Measurements from ENCODE around the gene ZCCHC17.
A peak's percentile ranks its signal among the peaks of the same experiment; 100 is the strongest.

The ZCCHC17 gene

DNA sequence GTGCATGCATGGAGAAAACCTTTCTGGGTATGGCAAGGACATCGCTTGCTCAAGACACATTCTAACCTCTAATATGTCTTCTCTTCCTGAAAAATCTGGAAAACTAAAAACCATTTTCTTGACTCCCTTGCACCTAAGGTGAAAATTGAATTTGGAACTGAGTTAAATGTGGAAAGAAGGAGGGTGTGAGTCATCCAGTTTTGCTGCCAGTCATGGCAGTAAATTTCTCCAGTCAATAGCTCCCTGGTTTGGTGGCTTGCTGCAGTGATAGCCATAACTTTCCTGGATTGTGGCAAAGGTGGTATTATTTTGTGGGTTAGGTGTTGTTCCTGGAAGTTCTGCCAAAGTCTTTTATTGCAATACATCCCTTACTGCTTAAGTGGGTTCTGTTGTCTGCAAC, 2.5 kb downstream of the ZCCHC17 start:
- Histone ChIP-seq H3K27ac (no peak overlapping the region), H3K4me3 (no peak overlapping the region), H3K9ac (no peak overlapping the region), H3K36me3 (peaks cover 11 to 42% (median 23%) of the 10 kb centered on the region in 11 experiments; a peak in 21 of 22 replicates), H3K4me1 (peaks cover 23 to 41% (median 36%) of the 10 kb centered on the region in 10 experiments), H4K20me1 (peaks cover 0 to 65% (median 16%) of the 10 kb centered on the region in 11 experiments; a peak in 12 of 22 replicates), H3K4me2 (peak overlapping the region in 5 of 11 experiments; percentile 31 to 97 (median 92); a peak in 8 of 22 replicates), H3K27me3 (no peaks in the 10 kb centered on the region), H3K9me3 (replicated peaks in 1 of 11) (no peaks in the 10 kb centered on the region)
- no peak for TF ChIP-seq Cebpa-rat (IDR thresholded peaks at IDR 0.05)

DNA sequence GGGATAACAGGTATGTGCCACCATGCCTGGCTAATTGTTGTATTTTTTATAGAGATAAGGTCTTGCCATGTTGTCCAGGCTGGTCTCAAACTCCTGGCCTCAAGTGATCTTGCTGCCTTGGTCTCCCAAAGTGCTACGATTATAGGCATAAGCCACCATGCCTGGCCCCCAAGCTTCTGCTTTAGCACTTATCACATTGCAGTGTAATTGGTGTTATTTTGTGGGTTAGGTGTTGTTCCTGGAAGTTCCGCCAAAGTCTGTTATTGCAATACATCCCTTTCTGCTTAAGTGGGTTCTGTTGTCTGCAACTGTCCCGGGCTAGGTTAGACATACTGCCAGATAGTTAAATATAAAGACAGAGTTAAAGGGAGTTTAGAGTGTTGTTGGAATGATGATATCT, 3.4 kb downstream of the ZCCHC17 start:
- Histone ChIP-seq H3K27ac (no peak overlapping the region), H4K20me1 (peaks cover 0 to 65% (median 16%) of the 10 kb centered on the region in 11 experiments; a peak in 12 of 22 replicates), H3K4me3 (no peak overlapping the region), H3K4me1 (peaks cover 19 to 36% (median 30%) of the 10 kb centered on the region in 10 experiments), H3K27me3 (no peaks in the 10 kb centered on the region), H3K4me2 (peak overlapping the region in 3 of 11 experiments; percentile 31 to 97 (median 92); a peak in 2 of 22 replicates), H3K9ac (no peak overlapping the region), H3K9me3 (replicated peaks in 1 of 11) (no peaks in the 10 kb centered on the region), H3K36me3 (peaks cover 15 to 42% (median 25%) of the 10 kb centered on the region in 11 experiments; a peak in 21 of 22 replicates)
- no peak for TF ChIP-seq Cebpa-rat (IDR thresholded peaks at IDR 0.05)

DNA sequence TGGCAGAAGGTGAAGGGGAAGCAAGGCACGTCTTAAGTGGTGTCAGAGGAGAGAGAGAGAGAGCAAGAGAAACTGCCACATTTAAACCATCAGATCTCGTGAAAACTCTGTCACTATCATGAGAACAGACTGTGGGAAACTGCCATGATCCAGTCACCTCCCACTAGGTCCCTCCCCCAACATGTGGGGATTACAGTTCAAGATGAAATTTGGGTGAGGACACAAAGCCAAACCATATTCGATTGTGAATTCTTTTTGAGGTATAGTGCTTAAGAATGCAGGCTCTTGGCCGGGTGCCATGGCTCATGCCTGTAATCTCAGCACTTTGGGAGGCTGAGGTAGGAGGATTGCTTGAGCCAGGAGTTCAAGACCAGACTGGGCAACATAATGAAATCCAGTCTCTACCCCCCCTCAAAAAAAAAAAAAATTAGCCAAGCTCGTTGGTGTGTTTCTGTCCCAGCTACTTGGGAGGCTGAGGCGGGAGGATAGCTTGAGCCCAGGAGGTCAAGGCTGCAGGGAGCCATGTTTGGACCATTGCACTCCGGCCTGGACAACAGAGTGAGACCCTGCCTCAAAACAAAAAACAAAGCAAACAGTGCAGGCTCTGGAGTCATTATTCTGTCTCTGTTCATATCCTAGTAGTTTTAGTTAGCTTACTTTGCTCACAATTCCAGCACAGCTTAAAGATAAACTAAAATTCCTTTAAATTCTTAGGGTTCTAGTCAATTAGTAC, 6.0 kb downstream of the ZCCHC17 start:
- H3K9ac ChIP-seq, result no peak overlapping the region
- H3K27ac ChIP-seq, result no peak overlapping the region
- H3K36me3 ChIP-seq, result peaks cover 17 to 63% (median 35%) of the 10 kb centered on the region in 11 experiments; a peak in 21 of 22 replicates
- no peaks in the 10 kb centered on the region for H3K9me3 ChIP-seq (replicated peaks in 1 of 11)
- TF ChIP-seq Cebpa-rat (IDR thresholded peaks at IDR 0.05), result no peak
- no peak overlapping the region for H3K4me2 ChIP-seq
- peaks cover 7 to 25% (median 20%) of the 10 kb centered on the region in 10 experiments for H3K4me1 ChIP-seq
- H3K27me3 ChIP-seq, result no peaks in the 10 kb centered on the region
- H3K4me3 ChIP-seq, result no peak overlapping the region
- peaks cover 0 to 83% (median 20%) of the 10 kb centered on the region in 11 experiments; a peak in 14 of 22 replicates for H4K20me1 ChIP-seq

DNA sequence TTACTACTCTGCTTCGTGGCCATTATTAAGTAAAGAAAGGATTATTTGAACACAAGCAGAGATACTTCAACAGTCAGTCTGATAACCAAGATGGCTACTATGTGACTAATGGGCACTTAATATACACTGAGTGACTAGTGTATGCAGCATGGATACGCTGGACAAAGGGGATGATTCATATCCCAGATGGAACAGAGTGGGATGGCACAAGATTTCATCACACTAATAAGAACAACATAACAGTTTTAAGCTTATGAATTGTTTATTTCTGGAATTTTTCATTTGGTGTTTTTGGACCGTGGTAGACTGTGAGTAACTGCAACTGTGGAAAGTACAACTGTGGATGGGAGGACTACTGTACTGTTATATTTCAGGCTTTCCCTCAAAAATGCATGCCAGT, 9.4 kb downstream of the ZCCHC17 start:
- no peak for TF ChIP-seq Cebpa-rat (IDR thresholded peaks at IDR 0.05)
- Histone ChIP-seq H4K20me1 (peaks cover 0 to 75% (median 27%) of the 10 kb centered on the region in 11 experiments; a peak in 16 of 22 replicates), H3K9me3 (replicated peaks in 1 of 11) (no peaks in the 10 kb centered on the region), H3K9ac (no peak overlapping the region), H3K4me2 (no peak overlapping the region), H3K4me1 (no peaks in the 10 kb centered on the region), H3K36me3 (peaks cover 33 to 81% (median 52%) of the 10 kb centered on the region in 11 experiments), H3K27ac (no peak overlapping the region), H3K27me3 (no peaks in the 10 kb centered on the region), H3K4me3 (no peak overlapping the region)

DNA sequence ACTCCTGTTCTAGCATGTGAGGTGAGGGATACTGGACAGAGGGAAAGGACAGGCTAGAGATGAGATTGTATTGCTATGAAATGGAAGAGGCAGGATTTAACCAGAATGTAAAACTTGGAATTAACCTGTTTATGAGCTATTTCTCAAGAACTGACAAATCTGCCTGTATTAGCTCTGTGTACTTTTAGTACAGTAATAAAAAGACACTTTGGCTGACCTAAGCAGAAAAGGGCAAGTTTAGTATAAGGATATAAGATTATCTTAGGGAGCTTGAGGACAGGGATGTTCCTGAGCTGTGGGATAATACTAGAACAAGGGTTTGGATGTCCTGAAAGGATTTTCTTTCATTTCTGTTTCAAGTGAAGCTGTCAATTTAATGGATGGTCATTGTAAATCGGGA, 11.2 kb downstream of the ZCCHC17 start:
- Histone ChIP-seq H3K4me1 (no peaks in the 10 kb centered on the region), H3K36me3 (peaks cover 47 to 85% (median 61%) of the 10 kb centered on the region in 11 experiments), H3K4me2 (no peak overlapping the region), H3K27ac (no peak overlapping the region), H3K9ac (no peak overlapping the region), H3K9me3 (replicated peaks in 1 of 11) (no peaks in the 10 kb centered on the region), H4K20me1 (peaks cover 0 to 61% (median 19%) of the 10 kb centered on the region in 11 experiments; a peak in 16 of 22 replicates), H3K27me3 (no peaks in the 10 kb centered on the region), H3K4me3 (no peak overlapping the region)
- TF ChIP-seq Cebpa-rat (IDR thresholded peaks at IDR 0.05), result no peak

DNA sequence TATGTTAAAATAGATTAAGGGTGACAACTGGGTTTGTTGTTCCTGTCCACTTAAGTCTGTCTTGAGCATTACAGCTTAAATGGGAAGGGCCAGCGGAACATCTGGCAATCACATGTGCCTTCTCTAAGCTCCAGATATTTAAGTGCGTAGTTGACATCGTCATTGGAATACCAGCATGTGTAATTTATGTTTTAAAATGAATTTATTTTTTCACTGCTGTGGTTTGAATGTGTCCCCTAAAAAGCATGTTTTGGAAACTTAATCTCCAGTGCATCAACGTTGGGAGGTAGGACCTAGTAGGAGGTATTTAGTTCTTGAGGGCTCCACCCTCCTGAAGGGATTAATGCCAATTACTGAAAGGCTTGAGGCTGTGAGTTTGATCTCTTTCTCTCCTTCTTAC, 13.4 kb downstream of the ZCCHC17 start:
- TF ChIP-seq Cebpa-rat (IDR thresholded peaks at IDR 0.05), result no peak
- Histone ChIP-seq H3K27me3 (no peaks in the 10 kb centered on the region), H3K9me3 (replicated peaks in 1 of 11) (no peaks in the 10 kb centered on the region), H3K27ac (no peak overlapping the region), H3K36me3 (peaks cover 59 to 88% (median 72%) of the 10 kb centered on the region in 11 experiments), H3K4me1 (no peaks in the 10 kb centered on the region), H3K4me3 (no peak overlapping the region), H3K9ac (no peak overlapping the region), H4K20me1 (peaks cover 0 to 39% (median 17%) of the 10 kb centered on the region in 11 experiments; a peak in 14 of 22 replicates), H3K4me2 (no peak overlapping the region)

DNA sequence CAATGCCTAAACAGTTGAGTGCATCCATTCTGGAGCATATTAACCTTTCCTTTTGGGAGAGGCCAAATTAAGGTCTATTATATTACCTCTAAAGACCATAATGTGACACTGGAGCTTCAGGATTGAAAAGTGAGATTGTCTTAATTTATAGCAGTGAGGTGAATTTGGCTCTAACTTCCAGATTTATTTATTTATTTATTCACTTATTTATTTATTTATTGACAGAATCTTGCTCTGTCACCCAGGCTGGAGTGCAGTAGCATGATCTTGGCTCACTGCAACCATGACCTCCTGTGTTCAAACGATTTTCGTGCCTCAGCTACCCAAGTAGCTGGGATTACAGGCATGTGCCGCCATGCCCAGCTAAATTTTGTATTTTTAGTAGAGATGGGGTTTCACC, 19.1 kb downstream of the ZCCHC17 start:
- Histone ChIP-seq H3K27me3 (no peaks in the 10 kb centered on the region), H3K4me1 (no peaks in the 10 kb centered on the region), H3K4me3 (no peak overlapping the region), H3K4me2 (no peak overlapping the region), H3K9me3 (replicated peaks in 1 of 11) (peaks cover 0 to 11% (median 0%) of the 10 kb centered on the region in 11 experiments; a peak in 7 of 22 replicates), H3K9ac (no peak overlapping the region), H3K27ac (no peak overlapping the region), H3K36me3 (peaks cover 95 to 100% (median 99%) of the 10 kb centered on the region in 11 experiments), H4K20me1 (0 out of 22 replicates have a peak, but pooled peaks cover 0 to 4% (median 0%) of the 10 kb centered on the region in 11 experiments)
- no peak for TF ChIP-seq Cebpa-rat (IDR thresholded peaks at IDR 0.05)

DNA sequence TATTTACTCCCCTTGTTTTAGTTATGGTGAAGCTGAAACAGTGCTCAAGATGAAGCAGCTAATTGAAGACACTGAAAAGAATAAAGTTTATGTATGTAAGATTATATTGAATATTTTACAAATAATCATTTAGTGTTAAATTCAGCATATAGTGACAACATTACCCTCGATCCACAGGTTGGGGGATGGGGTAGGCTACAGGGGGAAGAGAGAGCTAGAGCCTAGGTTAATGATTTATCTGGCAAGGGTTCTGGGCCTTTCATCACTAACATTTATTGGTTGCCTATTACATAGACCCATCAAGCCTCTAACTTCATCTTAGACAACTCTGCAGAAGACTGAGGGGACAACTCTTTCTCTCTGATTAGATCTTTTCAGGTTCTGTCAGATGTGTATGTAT, 21.3 kb downstream of the ZCCHC17 start:
- no peaks in the 10 kb centered on the region for H3K27me3 ChIP-seq
- H3K27ac ChIP-seq, result no peak overlapping the region
- no peak overlapping the region for H3K9ac ChIP-seq
- peaks cover 0 to 3% (median 0%) of the 10 kb centered on the region in 11 experiments; a peak in 1 of 22 replicates for H4K20me1 ChIP-seq
- H3K4me1 ChIP-seq, result no peaks in the 10 kb centered on the region
- H3K4me2 ChIP-seq, result no peak overlapping the region
- peaks cover 0 to 18% (median 0%) of the 10 kb centered on the region in 11 experiments; a peak in 7 of 22 replicates for H3K9me3 ChIP-seq (replicated peaks in 1 of 11)
- peaks cover 87 to 100% (median 96%) of the 10 kb centered on the region in 11 experiments for H3K36me3 ChIP-seq
- no peak overlapping the region for H3K4me3 ChIP-seq
- TF ChIP-seq Cebpa-rat (IDR thresholded peaks at IDR 0.05), result no peak

DNA sequence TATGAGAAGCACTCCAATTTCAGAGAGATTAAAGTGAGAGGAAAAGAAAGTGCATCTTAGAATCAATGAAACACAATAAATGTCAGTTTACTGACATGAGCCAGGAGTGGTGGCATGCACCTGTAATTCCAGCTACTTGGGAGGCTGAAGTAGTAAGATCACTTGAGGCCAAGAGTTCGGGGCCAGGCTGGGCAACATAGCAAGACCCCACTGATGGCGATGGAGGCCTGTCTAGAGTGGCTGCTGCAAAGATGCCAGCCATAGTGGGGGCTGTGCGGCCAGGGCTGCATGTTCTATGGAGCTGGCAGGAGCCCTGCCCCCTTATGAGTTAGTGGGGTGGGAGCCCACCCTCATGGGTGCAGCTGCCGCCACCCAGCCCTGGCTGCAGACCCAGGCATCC, 27.3 kb downstream of the ZCCHC17 start:
- peaks cover 0 to 18% (median 0%) of the 10 kb centered on the region in 11 experiments; a peak in 7 of 22 replicates for H3K9me3 ChIP-seq (replicated peaks in 1 of 11)
- no peaks in the 10 kb centered on the region for H3K4me1 ChIP-seq
- H3K27ac ChIP-seq, result no peak overlapping the region
- H3K4me3 ChIP-seq, result no peak overlapping the region
- no peaks in the 10 kb centered on the region for H3K27me3 ChIP-seq
- TF ChIP-seq Cebpa-rat (IDR thresholded peaks at IDR 0.05), result no peak
- H4K20me1 ChIP-seq, result peaks cover 0 to 19% (median 7%) of the 10 kb centered on the region in 11 experiments; a peak in 5 of 22 replicates
- H3K36me3 ChIP-seq, result peaks cover 44 to 73% (median 58%) of the 10 kb centered on the region in 11 experiments
- no peak overlapping the region for H3K9ac ChIP-seq
- no peak overlapping the region for H3K4me2 ChIP-seq

Measured in BLaER1 treated with 17β-estradiol and CSF1 and Interleukin-3, amounts not matched to agents 10 nM and 100 nM (cell line).